Measurements from ENCODE around the gene UCP3.
"Not testable (repeated sequence)": the region's sequence is repeated elsewhere in the genome, so short reads cannot be mapped to it uniquely, and the experiment has no call there.

DNA sequence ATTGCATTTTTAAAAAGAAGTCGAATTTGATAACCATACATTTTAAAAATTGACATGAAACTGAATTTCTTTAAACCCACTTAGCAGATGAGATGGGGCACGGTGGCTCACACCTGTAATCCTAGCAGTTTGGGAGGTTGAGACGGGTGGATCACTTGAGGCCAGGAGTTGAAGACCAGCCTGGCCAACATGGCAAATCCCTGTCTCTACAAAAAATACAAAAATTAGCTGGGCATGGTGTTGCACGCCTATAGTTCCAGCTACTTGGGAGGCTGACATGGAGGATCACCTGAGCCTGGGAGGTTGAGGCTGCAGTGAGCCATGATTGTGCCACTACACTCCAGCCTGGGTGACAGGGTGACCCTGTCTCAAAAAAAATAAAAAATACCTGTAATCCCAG is 23.2 kb downstream of the UCP3 start:
- TF ChIP-seq, protein P1, sequence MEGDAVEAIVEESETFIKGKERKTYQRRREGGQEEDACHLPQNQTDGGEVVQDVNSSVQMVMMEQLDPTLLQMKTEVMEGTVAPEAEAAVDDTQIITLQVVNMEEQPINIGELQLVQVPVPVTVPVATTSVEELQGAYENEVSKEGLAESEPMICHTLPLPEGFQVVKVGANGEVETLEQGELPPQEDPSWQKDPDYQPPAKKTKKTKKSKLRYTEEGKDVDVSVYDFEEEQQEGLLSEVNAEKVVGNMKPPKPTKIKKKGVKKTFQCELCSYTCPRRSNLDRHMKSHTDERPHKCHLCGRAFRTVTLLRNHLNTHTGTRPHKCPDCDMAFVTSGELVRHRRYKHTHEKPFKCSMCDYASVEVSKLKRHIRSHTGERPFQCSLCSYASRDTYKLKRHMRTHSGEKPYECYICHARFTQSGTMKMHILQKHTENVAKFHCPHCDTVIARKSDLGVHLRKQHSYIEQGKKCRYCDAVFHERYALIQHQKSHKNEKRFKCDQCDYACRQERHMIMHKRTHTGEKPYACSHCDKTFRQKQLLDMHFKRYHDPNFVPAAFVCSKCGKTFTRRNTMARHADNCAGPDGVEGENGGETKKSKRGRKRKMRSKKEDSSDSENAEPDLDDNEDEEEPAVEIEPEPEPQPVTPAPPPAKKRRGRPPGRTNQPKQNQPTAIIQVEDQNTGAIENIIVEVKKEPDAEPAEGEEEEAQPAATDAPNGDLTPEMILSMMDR (IDR thresholded peaks at IDR 0.05): not testable (repeated sequence)
- not testable (repeated sequence) for TF ChIP-seq POLR2A (IDR thresholded peaks at IDR 0.05)
